Testis (tissue), 2 donors: Measurements from ENCODE around the gene FARP1.

Experiments used
- CTCF ChIP-seq, 3 experiments: fragments of 450-650 bp in 2 of 3; fragments of 200-600 bp in 1 of 3; sonication (generic) in 1 of 3; IDR thresholded peaks; one replicate each; pipeline ENCODE4 v1.5.1; 2016 to 2019; ENCODE audit warnings: antibody characterized with exemption in 3 of 3, mild to moderate bottlenecking in 2 of 3, moderate library complexity in 1 of 3
- POLR2A ChIP-seq: fragments of 450-650 bp; IDR thresholded peaks from one replicate; pipeline ENCODE4 v1.6.1; 2017; ENCODE audit warnings: antibody characterized with exemption, mild to moderate bottlenecking, moderate library complexity

GRCh38 chr13:98310485-98311199 is 167.7 kb downstream of the FARP1 start:
- TF ChIP-seq CTCF (IDR thresholded peaks at IDR 0.05) (no peak), POLR2A (no peak)
